Epithelial cell of alveolus of lung (primary cell): Measurements from ENCODE around the gene RGS5. TPM values are rescaled to one million over a fixed set of nuclear protein-coding genes. Genes with fewer than 3 reads are reported as not detected.

Source experiments
- total RNA-seq: library from RNA; depleted of rRNA; stranded (reverse); fragments of >200 nt; gene quantifications from 2 replicates; pipeline ENCODE4 v1.2.1, GENCODE V29; 2015

RGS5 gene
- 5.2 and 10.5 TPM in 2 replicates for total RNA-seq

DNA sequence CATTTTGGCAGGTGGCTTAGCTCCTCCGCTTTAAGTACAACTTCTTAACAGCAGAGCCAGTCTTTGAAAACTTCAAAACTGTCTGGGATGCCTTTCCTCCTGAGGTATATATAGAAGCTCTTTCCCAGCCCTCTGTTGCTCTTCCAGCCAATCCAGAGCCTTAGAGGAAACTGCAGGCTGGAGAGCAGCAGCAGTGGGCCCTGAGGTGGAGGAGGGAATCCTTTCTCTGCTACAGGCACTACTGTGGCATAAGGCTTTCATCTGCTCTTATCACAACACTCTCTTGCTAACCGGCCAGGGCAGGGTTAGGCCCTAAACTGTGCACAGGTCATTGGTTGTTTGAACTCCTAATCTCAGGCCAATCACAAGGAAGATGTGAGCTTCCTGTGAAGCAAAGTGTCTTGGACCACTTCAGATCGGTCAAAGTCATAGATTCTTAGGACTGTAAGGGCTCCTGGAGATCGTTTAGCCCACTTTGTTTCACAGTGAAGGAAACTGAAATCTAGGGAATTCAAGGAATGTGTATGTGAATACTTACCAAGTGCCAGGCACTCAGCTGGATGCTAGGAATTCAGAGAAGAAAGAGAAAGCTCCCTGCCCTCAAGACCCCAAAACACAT is at the start of gene RGS5:
TSS of gene RGS5 (minus strand) at position 84 of the 619 bp plus-strand sequence. CDS start at position 3, 81 bp downstream.

Other genes with a start within 250 kb of the RGS5 start
- 14.4 and 30.9 TPM in 2 replicates for gene RGS4, start 133.6 kb downstream of the RGS5 start, total RNA-seq
- 5.4 and 11.2 TPM in 2 replicates for gene NUF2, start 119.0 kb upstream of the RGS5 start, total RNA-seq